SK-N-MC (cell line): ENCODE data around the gene SCN1B.

Source experiments
- DNase-seq: peaks from one replicate; pipeline ENCODE4 v3.0.0-alpha.2; 2011; ENCODE audit warnings: low read depth, low spot score
- H3K27ac ChIP-seq: fragments of 200-600 bp; sonication (generic); 2 replicates; pipeline ENCODE4 v1.5.1; 2016; ENCODE audit warnings: mixed run types
- H3K36me3 ChIP-seq: fragments of 200-600 bp; sonication (generic); 2 replicates; pipeline ENCODE4 v1.6.1; 2017; ENCODE audit warnings: antibody characterized with exemption, low read length, mixed read lengths; ENCODE audit not compliant: insufficient read depth
- H3K4me3 ChIP-seq: fragments of 200-600 bp; sonication (generic); 2 replicates; pipeline ENCODE4 v1.5.1; 2016
- H3K9ac ChIP-seq: fragments of 200-600 bp; sonication (generic); 2 replicates; pipeline ENCODE4 v1.8.0; 2017; ENCODE audit warnings: mixed run types, mixed read lengths; ENCODE audit not compliant: insufficient read length
- H3K9me3 ChIP-seq: fragments of 200-600 bp; sonication (generic); 2 replicates; pipeline ENCODE4 v1.6.1; 2017; ENCODE audit warnings: low read depth, mild to moderate bottlenecking, antibody characterized with exemption, low read length, moderate library complexity, mixed read lengths
- EZH2 ChIP-seq: fragments of 200-600 bp; sonication (generic); IDR thresholded peaks from one replicate; pipeline ENCODE4 v1.6.1; 2017; ENCODE audit warnings: antibody characterized with exemption
- FOXP2 ChIP-seq: optimal IDR thresholded peaks from 2 replicates; pipeline ENCODE3; 2011; ENCODE audit warnings: mild to moderate bottlenecking, moderate library complexity; ENCODE audit not compliant: insufficient read depth; ENCODE audit errors: extremely low read length, control extremely low read depth
- POLR2AphosphoS5 ChIP-seq: IDR thresholded peaks from 2 replicates; pipeline ENCODE4 v1.6.1; 2012; ENCODE audit warnings: mild to moderate bottlenecking, low read depth, low read length, borderline replicate concordance

Gene SCN1B

DNA sequence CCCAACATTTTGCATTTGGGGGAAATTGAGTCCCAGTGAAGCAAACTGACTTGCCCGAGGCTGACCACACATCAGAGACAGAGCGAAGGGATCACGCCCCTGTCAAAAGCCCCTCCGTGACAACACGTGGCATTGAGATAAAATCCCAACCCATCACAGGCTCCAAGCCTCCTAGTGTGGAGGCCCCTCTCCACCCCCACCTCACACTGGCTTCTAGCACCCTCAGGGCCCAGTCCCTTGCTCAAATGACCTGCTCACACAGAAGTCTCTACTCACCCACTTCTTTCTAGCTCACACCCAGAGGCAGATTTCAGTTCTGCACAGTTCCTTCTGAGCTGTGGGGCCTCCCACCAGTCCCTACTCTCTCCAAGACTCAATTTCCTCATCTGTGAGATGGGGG is 21.5 kb downstream of the SCN1B start:
- Histone ChIP-seq H3K27ac (no peak overlapping the region), H3K9me3 (no peaks in the 10 kb centered on the region), H3K4me3 (no peak overlapping the region), H3K36me3 (no peaks in the 10 kb centered on the region), H3K9ac (no peak overlapping the region)
- DNase-seq = no peak
- TF ChIP-seq EZH2 (no peak), POLR2AphosphoS5 (no peak), FOXP2 (no peak)

DNA sequence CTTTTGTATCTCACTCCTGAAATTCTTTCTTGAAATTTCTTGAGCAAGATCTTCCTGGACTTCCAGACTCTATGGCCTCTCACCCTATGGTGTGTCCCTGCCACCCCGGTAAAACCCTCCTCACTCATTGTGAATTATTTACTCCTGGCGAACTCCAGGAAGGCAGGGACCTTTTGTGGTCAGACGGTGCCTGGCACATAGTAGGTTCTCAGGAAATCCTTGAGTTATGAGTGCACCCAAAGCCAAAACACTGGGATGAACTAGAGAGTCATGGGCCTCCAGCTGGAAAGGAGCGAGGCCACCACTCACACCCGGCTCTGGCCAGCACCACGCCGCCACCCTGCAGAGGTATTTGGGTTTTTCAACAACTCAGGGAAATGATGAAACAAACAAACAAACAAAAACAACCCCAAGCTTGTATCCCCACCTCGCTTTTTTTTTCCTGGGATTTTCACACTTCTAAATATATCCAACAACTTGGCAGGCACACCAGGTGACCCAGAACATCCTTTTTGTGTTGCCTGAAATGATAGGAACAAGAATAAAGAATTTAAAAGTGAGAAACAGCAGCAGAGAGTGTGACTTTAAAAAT is 22.4 kb downstream of the SCN1B start:
- DNase-seq = no peak
- Histone ChIP-seq H3K9me3 (no peaks in the 10 kb centered on the region), H3K27ac (no peak overlapping the region), H3K36me3 (no peaks in the 10 kb centered on the region), H3K4me3 (no peak overlapping the region), H3K9ac (no peak overlapping the region)
- TF ChIP-seq FOXP2 (no peak), POLR2AphosphoS5 (no peak), EZH2 (no peak)

DNA sequence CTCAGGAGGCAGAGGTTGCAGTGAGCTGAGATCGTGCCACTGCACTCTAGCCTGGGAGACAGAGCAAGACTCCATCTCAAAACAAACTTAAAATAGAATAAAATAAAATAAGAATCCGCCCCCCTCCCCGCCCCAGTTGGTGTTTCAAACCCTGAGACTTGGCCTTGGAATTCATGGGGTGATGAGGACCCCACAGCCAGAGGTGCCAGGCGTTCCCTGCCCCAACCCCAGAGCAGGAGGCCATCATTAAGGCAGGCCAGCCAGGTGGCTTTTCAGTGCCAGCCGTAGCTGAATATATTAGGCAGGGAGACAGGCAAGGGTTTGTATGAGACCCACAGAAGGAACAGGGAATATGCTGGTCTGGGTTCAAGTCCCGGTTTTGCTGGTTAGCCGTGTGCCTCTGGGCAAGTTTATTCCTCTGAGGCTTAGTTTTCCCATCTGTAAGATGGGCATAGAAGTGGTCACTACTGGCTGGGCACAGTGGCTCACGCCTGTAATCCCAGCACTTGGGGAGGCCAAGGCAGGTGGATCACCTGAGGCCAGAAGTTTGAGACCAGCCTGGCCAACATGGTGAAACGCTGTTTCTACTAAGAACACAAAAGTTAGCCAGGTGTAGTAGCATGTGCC is 23.5 kb downstream of the SCN1B start:
- TF ChIP-seq FOXP2 = no peak
- Histone ChIP-seq H3K9me3 (no peaks in the 10 kb centered on the region), H3K4me3 (no peak overlapping the region), H3K9ac (no peak overlapping the region), H3K36me3 (no peaks in the 10 kb centered on the region), H3K27ac (no peak overlapping the region)
- DNase-seq = no peak

DNA sequence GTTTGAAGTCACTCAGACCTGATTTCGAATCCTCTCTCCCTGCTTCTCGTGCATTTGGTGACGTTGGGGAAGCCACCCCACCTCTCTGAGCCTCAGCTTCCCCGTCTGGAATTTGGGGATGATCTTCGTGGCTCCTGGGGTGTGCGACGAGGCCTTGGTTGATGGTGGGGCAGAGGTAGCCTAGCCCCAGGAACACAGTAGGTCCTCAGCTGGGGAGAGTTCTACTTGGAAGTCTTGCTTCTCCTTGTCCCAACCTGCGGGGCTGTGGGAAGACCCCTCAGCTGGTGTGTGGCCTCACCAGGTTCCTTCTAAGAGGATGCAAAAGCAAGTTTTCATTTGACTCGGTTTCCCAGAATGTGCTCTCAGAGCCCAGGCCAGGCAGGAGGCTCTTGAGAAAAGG is 24.4 kb downstream of the SCN1B start:
- H3K27ac ChIP-seq = no peak overlapping the region
- no peaks in the 10 kb centered on the region for H3K9me3 ChIP-seq
- TF ChIP-seq POLR2AphosphoS5 = no peak
- no peak for TF ChIP-seq EZH2
- no peak for TF ChIP-seq FOXP2
- DNase-seq = no peak
- H3K4me3 ChIP-seq = no peak overlapping the region
- H3K9ac ChIP-seq = no peak overlapping the region
- no peaks in the 10 kb centered on the region for H3K36me3 ChIP-seq

DNA sequence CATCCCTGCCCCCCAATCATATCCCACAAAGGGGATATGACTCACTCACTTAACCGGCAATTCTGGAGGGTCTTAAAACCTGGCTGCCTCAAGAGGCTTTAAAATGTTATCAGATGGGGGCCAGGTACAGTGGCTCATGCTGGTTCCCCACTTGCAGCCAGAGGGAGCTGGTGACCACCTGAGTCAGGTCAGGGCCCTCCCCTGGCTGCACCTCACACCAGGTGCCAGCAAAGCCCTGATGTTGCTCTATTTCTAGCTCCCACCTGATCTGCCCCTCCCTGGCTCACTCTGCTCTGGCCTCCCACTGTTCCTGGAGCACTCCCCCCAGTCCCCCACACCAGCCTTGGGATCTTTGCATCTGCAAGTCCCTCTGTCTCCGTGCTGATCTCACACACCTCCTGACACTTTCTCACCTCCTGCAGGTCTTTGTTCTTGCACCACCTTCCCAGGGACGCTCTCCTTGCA is 25.5 kb downstream of the SCN1B start:
- no peak for DNase-seq
- Histone ChIP-seq H3K9me3 (no peaks in the 10 kb centered on the region), H3K27ac (no peak overlapping the region), H3K4me3 (no peak overlapping the region), H3K36me3 (no peaks in the 10 kb centered on the region), H3K9ac (no peak overlapping the region)
- TF ChIP-seq FOXP2 = no peak
- no peak for TF ChIP-seq EZH2
- no peak for TF ChIP-seq POLR2AphosphoS5

DNA sequence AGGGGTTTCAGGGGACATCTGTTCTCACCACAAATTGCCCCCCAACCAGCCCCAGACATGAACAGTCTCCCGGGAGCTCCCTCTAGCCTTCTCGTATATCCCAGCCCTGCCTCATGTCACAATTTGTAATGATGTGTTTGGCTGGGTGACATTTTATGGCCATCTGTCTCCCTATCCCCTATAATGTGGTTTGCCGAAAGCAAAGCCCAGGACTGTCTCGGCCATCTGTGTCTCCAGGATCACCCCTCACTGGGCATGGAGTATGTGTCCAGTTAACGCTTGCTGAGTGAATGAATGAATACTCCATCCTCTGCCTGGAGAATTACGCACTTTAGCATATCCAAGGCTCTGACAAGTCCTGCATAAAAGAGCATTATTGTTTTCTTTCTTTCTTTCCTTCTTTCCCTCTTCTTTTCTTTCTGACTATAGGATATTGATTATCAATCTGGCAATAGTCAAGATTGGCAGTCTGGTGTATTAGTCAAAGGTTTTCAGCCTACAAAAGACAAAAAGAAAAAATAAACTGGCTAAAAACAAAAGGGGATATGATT is 26.3 kb downstream of the SCN1B start:
- Histone ChIP-seq H3K36me3 (no peaks in the 10 kb centered on the region), H3K4me3 (no peak overlapping the region), H3K9me3 (no peaks in the 10 kb centered on the region), H3K9ac (no peak overlapping the region), H3K27ac (no peak overlapping the region)
- no peak for TF ChIP-seq FOXP2
- no peak for TF ChIP-seq POLR2AphosphoS5
- no peak for TF ChIP-seq EZH2
- no peak for DNase-seq

DNA sequence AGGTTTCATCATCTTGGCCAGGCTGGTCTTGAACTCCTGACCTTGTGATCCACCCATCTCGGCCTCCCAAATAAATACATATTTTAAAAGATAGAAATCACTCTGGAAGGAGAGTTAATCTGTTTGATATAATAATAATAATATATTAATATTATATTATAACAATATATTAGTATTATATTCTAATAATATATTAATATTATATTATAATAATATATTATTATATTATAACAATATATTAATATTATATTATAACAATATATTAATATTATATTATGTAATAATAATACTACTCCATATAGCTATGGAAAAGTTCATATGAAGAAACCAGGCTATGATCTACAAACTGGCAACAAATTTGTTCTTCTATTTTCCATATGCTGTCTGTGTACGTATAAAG is 28.1 kb downstream of the SCN1B start:
- TF ChIP-seq EZH2 (no peak), FOXP2 (no peak), POLR2AphosphoS5 (no peak)
- no peaks in the 10 kb centered on the region for H3K9me3 ChIP-seq
- no peaks in the 10 kb centered on the region for H3K36me3 ChIP-seq
- no peak for DNase-seq
- no peak overlapping the region for H3K27ac ChIP-seq
- no peak overlapping the region for H3K9ac ChIP-seq
- H3K4me3 ChIP-seq = no peak overlapping the region

DNA sequence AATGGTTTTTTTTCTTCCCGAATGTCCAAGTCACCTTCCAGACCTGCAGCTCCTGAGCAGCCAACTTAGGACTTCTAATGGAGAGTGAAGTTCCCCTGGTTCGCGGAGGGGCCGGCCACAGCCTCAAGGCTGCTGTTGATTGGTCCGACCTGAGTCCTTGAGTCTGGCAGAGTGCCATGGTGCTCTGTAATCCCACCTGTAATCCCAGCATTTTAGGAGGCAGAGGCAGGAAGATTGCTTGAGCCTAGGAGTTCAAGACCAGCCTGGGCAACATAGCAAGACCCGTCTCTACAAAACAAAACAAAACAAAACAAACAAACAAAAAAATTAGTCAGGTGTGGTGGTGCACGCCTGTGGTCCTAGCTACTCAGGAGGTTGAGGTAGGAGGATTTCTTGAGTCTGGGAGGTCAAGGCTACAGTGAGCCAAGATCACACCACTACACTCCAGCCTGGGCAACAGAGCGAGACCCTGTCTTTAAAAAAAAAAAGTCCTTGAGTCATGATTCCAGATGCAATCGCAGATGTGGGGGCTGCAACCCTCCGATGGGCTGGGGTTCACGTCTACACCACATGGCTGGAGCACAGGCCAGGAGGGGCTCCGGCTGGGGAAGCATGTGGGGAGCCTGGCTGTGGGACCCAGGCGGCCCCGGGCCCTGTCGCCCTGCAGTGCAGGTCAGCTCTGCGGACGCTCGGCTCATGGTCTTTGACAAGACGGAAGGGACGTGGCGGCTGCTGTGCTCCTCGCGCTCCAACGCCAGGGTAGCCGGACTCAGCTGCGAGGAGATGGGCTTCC is 28.9 kb downstream of the SCN1B start:
- Histone ChIP-seq H3K27ac (no peak overlapping the region), H3K36me3 (no peaks in the 10 kb centered on the region), H3K4me3 (no peak overlapping the region), H3K9ac (no peak overlapping the region), H3K9me3 (no peaks in the 10 kb centered on the region)
- DNase-seq = no peak
- no peak for TF ChIP-seq EZH2

DNA sequence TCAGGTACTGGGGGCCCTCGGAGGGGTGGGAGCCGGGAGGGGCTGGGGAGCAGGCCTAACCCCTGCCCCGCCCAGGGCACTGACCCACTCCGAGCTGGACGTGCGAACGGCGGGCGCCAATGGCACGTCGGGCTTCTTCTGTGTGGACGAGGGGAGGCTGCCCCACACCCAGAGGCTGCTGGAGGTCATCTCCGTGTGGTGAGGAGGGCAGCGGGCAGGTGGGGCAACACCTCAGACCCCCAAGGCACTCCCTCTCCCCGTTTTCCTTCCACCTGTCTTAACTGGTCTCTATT is 29.5 kb downstream of the SCN1B start:
- Histone ChIP-seq H3K9me3 (no peaks in the 10 kb centered on the region), H3K27ac (no peak overlapping the region), H3K9ac (no peak overlapping the region), H3K36me3 (no peaks in the 10 kb centered on the region), H3K4me3 (no peak overlapping the region)
- DNase-seq = no peak
- TF ChIP-seq POLR2AphosphoS5 (no peak), EZH2 (no peak), FOXP2 (no peak)
